Chondrocyte (in vitro differentiated cells): ENCODE results near the gene PYGM. TPM values are rescaled to one million over a fixed set of nuclear protein-coding genes. Genes with fewer than 3 reads are reported as not detected.
A peak's percentile ranks its signal among the peaks of the same experiment; 100 is the strongest.

Source experiments
- DNase-seq: peaks from one replicate; pipeline ENCODE4 v3.0.0; 2021; ENCODE audit warnings: mixed read lengths, low spot score
- H3K27ac Mint-ChIP-seq: one replicate; pipeline ENCODE4 v1.8.0; 2021; ENCODE audit warnings: mild to moderate bottlenecking, moderate library complexity, mixed read lengths; ENCODE audit not compliant: unreplicated experiment
- H3K27me3 Mint-ChIP-seq: 2 replicates; pipeline ENCODE4 v1.8.0; 2021; ENCODE audit warnings: low read depth, mixed read lengths
- H3K36me3 Mint-ChIP-seq: 2 replicates; pipeline ENCODE4 v1.8.0; 2021; ENCODE audit warnings: low read depth, mixed read lengths
- H3K4me1 Mint-ChIP-seq: 2 replicates; pipeline ENCODE4 v1.8.0; 2021; ENCODE audit warnings: low read depth, mild to moderate bottlenecking, mixed read lengths
- H3K4me3 Mint-ChIP-seq: one replicate; pipeline ENCODE4 v1.8.0; 2021; ENCODE audit warnings: mild to moderate bottlenecking, moderate library complexity, mixed read lengths; ENCODE audit not compliant: unreplicated experiment
- H3K9me3 Mint-ChIP-seq: 2 replicates; pipeline ENCODE4 v1.8.0; 2021; ENCODE audit warnings: low read depth, mixed read lengths
- CTCF ChIP-seq: fragments of 200-600 bp; sonication (generic); IDR thresholded peaks from 2 replicates; pipeline ENCODE4 v1.5.0; 2021; ENCODE audit warnings: antibody characterized with exemption, mild to moderate bottlenecking, moderate library complexity
- total RNA-seq: library from RNA; stranded (reverse); gene quantifications from 3 replicates; pipeline ENCODE4 v1.2.1, GENCODE V29; 2021

Gene PYGM
- total RNA-seq, 1 donor from 2014 or later, result 1.6 TPM

GRCh38 chr11:64765851-64766665 is 6.3 kb upstream of the PYGM start:
- no peaks in the 10 kb centered on the region for H3K9me3 Mint-ChIP-seq
- H3K27me3 Mint-ChIP-seq, result no peaks in the 10 kb centered on the region
- peaks cover 60% of the 10 kb centered on the region for H3K36me3 Mint-ChIP-seq
- H3K27ac Mint-ChIP-seq, result no peak overlapping the region
- DNase-seq, result peak; percentile 79
- TF ChIP-seq CTCF, result no peak
- H3K4me3 Mint-ChIP-seq, result no peak overlapping the region
- H3K4me1 Mint-ChIP-seq, result peaks cover 25% of the 10 kb centered on the region

- Mint-ChIP-seq H3K27ac (peak overlapping the region; percentile 36), H3K4me1 (peaks cover 31% of the 10 kb centered on the region), H3K27me3 (no peaks in the 10 kb centered on the region)
These were observed 5.6 kb upstream of the PYGM start for GRCh38 chr11:64765291-64765850.

GRCh38 chr11:64764753-64765152 is 5.0 kb upstream of the PYGM start:
- Mint-ChIP-seq H3K27me3 (no peaks in the 10 kb centered on the region), H3K4me3 (no peak overlapping the region), H3K27ac (peak overlapping the region; percentile 43), H3K36me3 (peaks cover 52% of the 10 kb centered on the region), H3K9me3 (no peaks in the 10 kb centered on the region), H3K4me1 (peaks cover 37% of the 10 kb centered on the region)
- DNase-seq, result peak; percentile 40
- TF ChIP-seq CTCF, result no peak

More at GRCh38 chr11:64765291-64765850, 5.6 kb upstream of the PYGM start:
- no peaks in the 10 kb centered on the region for H3K9me3 Mint-ChIP-seq
- peaks cover 55% of the 10 kb centered on the region for H3K36me3 Mint-ChIP-seq
- no peak overlapping the region for H3K4me3 Mint-ChIP-seq
- TF ChIP-seq CTCF, result peak; percentile 44
- peak; percentile 64 for DNase-seq

- H3K4me3 Mint-ChIP-seq, result no peak overlapping the region
These were observed 4.4 kb upstream of the PYGM start for GRCh38 chr11:64764040-64764611.

More at GRCh38 chr11:64764040-64764611, 4.4 kb upstream of the PYGM start:
- no peaks in the 10 kb centered on the region for H3K27me3 Mint-ChIP-seq
- H3K36me3 Mint-ChIP-seq, result peaks cover 47% of the 10 kb centered on the region
- DNase-seq, result peak; percentile 47
- no peak for TF ChIP-seq CTCF
- H3K27ac Mint-ChIP-seq, result peak overlapping the region; percentile 43
- no peaks in the 10 kb centered on the region for H3K9me3 Mint-ChIP-seq
- H3K4me1 Mint-ChIP-seq, result peaks cover 43% of the 10 kb centered on the region
